GM12878 (cell line): ENCODE measurements around the gene COBLL1. TPM values are rescaled to one million over a fixed set of nuclear protein-coding genes. Genes with fewer than 3 reads are reported as not detected.

Experiments used
- ASH2L ChIP-seq: fragments of 300-600, 200-600 bp; sonication (generic); IDR thresholded peaks from 2 replicates; pipeline ENCODE4 v1.6.1; 2017; ENCODE audit warnings: low read depth, mild to moderate bottlenecking, borderline replicate concordance
- BHLHE40 ChIP-seq, 2 experiments: fragments of 450-650 bp in 1 of 2; IDR thresholded peaks; 2 replicates each; pipeline ENCODE4 v1.6.1; 2011 to 2017; ENCODE audit warnings: low read depth in 2 of 2, borderline replicate concordance in 1 of 2, improper control_type of control experiment in 1 of 2, low read length in 1 of 2, mild to moderate bottlenecking in 1 of 2
- CHD2 ChIP-seq: IDR thresholded peaks from 2 replicates; pipeline ENCODE4 v1.6.1; 2011; ENCODE audit warnings: low read depth, low read length, improper control_type of control experiment, borderline replicate concordance
- CHD4 ChIP-seq: fragments of 200-600 bp; sonication (generic); IDR thresholded peaks from 2 replicates; pipeline ENCODE4 v1.6.1; 2016; ENCODE audit warnings: mild to moderate bottlenecking
- KAT2A ChIP-seq: conservative IDR thresholded peaks from 2 replicates; pipeline ENCODE4 v1.6.1; 2011; ENCODE audit warnings: low read depth, low read length; ENCODE audit not compliant: control insufficient read depth
- KLF5 ChIP-seq: fragments of 450-650 bp; IDR thresholded peaks from 2 replicates; pipeline ENCODE4 v1.6.1; 2014; ENCODE audit warnings: mild to moderate bottlenecking; ENCODE audit not compliant: partially characterized antibody
- SUZ12 ChIP-seq: fragments of 200-600 bp; sonication (generic); IDR thresholded peaks from one replicate; pipeline ENCODE4 v1.6.1; 2018; ENCODE audit warnings: antibody characterized with exemption, mild to moderate bottlenecking; ENCODE audit not compliant: unreplicated experiment
- TBL1XR1 ChIP-seq: IDR thresholded peaks from 2 replicates; pipeline ENCODE4 v1.6.1; 2012; ENCODE audit warnings: low read depth, low read length, improper control_type of control experiment
- TCF12 ChIP-seq: IDR thresholded peaks from 2 replicates; pipeline ENCODE4 v1.6.1; 2011; ENCODE audit warnings: low read depth, mild to moderate bottlenecking, low read length
- polyA plus RNA-seq, 11 experiments: library from polyadenylated mRNA; depleted of rRNA in 4 of 11; unstranded in 6 of 11; stranded (reverse) in 5 of 11; fragments of >200 nt; fragmentation: Nextera tagmentation in 4 of 11; fragmentation: Illumina TruSeq in 1 of 11; extraction: Ambion mirVana in 4 of 11; extraction: Trizol in 1 of 11; gene quantifications; 1 replicate in 1 of 11; 2 replicates in 10 of 11; pipeline versions ENCODE4 v1.2.1 to v1.2.3, GENCODE V29; 2011 to 2016; ENCODE audit warnings: inconsistent platforms in 2 of 11, missing spikeins in 2 of 11, low read depth in 1 of 11
- total RNA-seq, 4 experiments: library from RNA; depleted of rRNA in 3 of 4; stranded (reverse); fragments of >200 nt in 3 of 4; fragmentation: Illumina TruSeq in 1 of 4; extraction: Trizol in 1 of 4; gene quantifications; 2 replicates each; pipeline versions ENCODE4 v1.2.1 to v1.2.3, GENCODE V29; 2013 to 2021
- TF ChIP-seq, protein P1 (sequence below): IDR thresholded peaks from 2 replicates; pipeline ENCODE4 v1.6.1; 2012; ENCODE audit warnings: improper control_type of control experiment, low read depth, low read length; ENCODE audit not compliant: insufficient replicate concordance
- TF ChIP-seq, protein P2 (sequence below), 3 experiments: IDR thresholded peaks in 2 of 3; conservative IDR thresholded peaks in 1 of 3; 2 replicates each; pipeline ENCODE4 v1.5.1; 2011; ENCODE audit warnings: low read depth in 3 of 3, low read length in 3 of 3, mild to moderate bottlenecking in 3 of 3, control low read depth in 2 of 3, moderate library complexity in 2 of 3, inconsistent platforms in 1 of 3, mixed read lengths in 1 of 3; ENCODE audit not compliant: control insufficient read depth in 2 of 3, insufficient read depth in 1 of 3; ENCODE audit errors: extremely low read depth in 1 of 3

Gene COBLL1
- total and polyA plus RNA-seq, 10 of the 15 experiments (the other 5 are each of a cell fraction or from before 2014, with no cell fraction given): 0.46 TPM; not detected in 9

GRCh38 chr2:164871404-164871803, 29.8 kb upstream of the COBLL1 start (continued):
- TF ChIP-seq, protein P1, sequence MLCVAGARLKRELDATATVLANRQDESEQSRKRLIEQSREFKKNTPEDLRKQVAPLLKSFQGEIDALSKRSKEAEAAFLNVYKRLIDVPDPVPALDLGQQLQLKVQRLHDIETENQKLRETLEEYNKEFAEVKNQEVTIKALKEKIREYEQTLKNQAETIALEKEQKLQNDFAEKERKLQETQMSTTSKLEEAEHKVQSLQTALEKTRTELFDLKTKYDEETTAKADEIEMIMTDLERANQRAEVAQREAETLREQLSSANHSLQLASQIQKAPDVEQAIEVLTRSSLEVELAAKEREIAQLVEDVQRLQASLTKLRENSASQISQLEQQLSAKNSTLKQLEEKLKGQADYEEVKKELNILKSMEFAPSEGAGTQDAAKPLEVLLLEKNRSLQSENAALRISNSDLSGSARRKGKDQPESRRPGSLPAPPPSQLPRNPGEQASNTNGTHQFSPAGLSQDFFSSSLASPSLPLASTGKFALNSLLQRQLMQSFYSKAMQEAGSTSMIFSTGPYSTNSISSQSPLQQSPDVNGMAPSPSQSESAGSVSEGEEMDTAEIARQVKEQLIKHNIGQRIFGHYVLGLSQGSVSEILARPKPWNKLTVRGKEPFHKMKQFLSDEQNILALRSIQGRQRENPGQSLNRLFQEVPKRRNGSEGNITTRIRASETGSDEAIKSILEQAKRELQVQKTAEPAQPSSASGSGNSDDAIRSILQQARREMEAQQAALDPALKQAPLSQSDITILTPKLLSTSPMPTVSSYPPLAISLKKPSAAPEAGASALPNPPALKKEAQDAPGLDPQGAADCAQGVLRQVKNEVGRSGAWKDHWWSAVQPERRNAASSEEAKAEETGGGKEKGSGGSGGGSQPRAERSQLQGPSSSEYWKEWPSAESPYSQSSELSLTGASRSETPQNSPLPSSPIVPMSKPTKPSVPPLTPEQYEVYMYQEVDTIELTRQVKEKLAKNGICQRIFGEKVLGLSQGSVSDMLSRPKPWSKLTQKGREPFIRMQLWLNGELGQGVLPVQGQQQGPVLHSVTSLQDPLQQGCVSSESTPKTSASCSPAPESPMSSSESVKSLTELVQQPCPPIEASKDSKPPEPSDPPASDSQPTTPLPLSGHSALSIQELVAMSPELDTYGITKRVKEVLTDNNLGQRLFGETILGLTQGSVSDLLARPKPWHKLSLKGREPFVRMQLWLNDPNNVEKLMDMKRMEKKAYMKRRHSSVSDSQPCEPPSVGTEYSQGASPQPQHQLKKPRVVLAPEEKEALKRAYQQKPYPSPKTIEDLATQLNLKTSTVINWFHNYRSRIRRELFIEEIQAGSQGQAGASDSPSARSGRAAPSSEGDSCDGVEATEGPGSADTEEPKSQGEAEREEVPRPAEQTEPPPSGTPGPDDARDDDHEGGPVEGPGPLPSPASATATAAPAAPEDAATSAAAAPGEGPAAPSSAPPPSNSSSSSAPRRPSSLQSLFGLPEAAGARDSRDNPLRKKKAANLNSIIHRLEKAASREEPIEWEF: no peak
- TF ChIP-seq BHLHE40 (IDR thresholded peaks at IDR 0.05; ENCODE audit: borderline replicate concordance in 1 of 2, low read depth in 2 of 2, low read length in 1 of 2): no peak
- TF ChIP-seq TBL1XR1: no peak
- no peak for TF ChIP-seq ASH2L
- TF ChIP-seq TCF12: no peak
- no peak for TF ChIP-seq SUZ12
- no peak for TF ChIP-seq KAT2A
- TF ChIP-seq CHD2: no peak
- TF ChIP-seq KLF5: no peak
- no peak for TF ChIP-seq CHD4
- TF ChIP-seq, protein P2, sequence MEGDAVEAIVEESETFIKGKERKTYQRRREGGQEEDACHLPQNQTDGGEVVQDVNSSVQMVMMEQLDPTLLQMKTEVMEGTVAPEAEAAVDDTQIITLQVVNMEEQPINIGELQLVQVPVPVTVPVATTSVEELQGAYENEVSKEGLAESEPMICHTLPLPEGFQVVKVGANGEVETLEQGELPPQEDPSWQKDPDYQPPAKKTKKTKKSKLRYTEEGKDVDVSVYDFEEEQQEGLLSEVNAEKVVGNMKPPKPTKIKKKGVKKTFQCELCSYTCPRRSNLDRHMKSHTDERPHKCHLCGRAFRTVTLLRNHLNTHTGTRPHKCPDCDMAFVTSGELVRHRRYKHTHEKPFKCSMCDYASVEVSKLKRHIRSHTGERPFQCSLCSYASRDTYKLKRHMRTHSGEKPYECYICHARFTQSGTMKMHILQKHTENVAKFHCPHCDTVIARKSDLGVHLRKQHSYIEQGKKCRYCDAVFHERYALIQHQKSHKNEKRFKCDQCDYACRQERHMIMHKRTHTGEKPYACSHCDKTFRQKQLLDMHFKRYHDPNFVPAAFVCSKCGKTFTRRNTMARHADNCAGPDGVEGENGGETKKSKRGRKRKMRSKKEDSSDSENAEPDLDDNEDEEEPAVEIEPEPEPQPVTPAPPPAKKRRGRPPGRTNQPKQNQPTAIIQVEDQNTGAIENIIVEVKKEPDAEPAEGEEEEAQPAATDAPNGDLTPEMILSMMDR (IDR thresholded peaks at IDR 0.05 in 2 of 3, conservative IDR thresholded peaks at IDR 0.05 in 1 of 3; ENCODE audit: control insufficient read depth in 2 of 3, extremely low read depth in 1 of 3, insufficient read depth in 1 of 3, low read depth in 3 of 3, low read length in 3 of 3): no peak
